H1 (cell line): ENCODE results near the gene PSKH1. TPM values are rescaled to one million over a fixed set of nuclear protein-coding genes. Genes with fewer than 3 reads are reported as not detected.

ENCODE experiments used
- CTCF ChIA-PET: fragments of 300-600 bp; sonication (Branson Sonifier 250); formaldehyde crosslinking; loops from one replicate; lab custom pipeline; 2021; ENCODE audit not compliant: partially characterized antibody; lab: Charles Lee
- POLR2A ChIA-PET: fragments of 300-600 bp; sonication (Branson Sonifier 250); formaldehyde crosslinking; loops from one replicate; lab custom pipeline; 2021; ENCODE audit warnings: inconsistent platforms; ENCODE audit not compliant: partially characterized antibody; lab: Charles Lee
- DNase-seq, 2 experiments: peaks; one replicate each; pipeline versions ENCODE4 v3.0.0 to v3.0.0-alpha.2; 2010 to 2022; ENCODE audit warnings: low spot score in 2 of 2, low read depth in 1 of 2, mixed read lengths in 1 of 2
- FAIRE-seq: peaks from 2 replicates; lab custom pipeline; 2011; peaks lifted over from hg19 to GRCh38; lab: Jason Lieb, UNC
- H2AFZ ChIP-seq: 2 replicates; pipeline ENCODE4 v1.8.1; 2012; ENCODE audit warnings: low read length, inconsistent platforms
- H2AK5ac ChIP-seq: 2 replicates; pipeline ENCODE4 v1.6.1; 2013; ENCODE audit warnings: low read depth, low read length
- H2BK120ac ChIP-seq: replicated peaks from 2 replicates; pipeline ENCODE3; 2013; ENCODE audit warnings: low read depth, low read length, inconsistent platforms
- H2BK12ac ChIP-seq: 2 replicates; pipeline ENCODE4 v1.6.1; 2013; ENCODE audit warnings: low read depth, low read length
- H2BK15ac ChIP-seq: 2 replicates; pipeline ENCODE4 v1.6.1; 2013; ENCODE audit warnings: low read length
- H2BK20ac ChIP-seq: 2 replicates; pipeline ENCODE4 v1.6.1; 2013; ENCODE audit warnings: low read length
- H2BK5ac ChIP-seq: 2 replicates; pipeline ENCODE4 v1.6.1; 2013; ENCODE audit warnings: low read depth, low read length
- H3K14ac ChIP-seq: 2 replicates; pipeline ENCODE4 v1.6.1; 2013; ENCODE audit warnings: inconsistent platforms; ENCODE audit not compliant: insufficient read length
- H3K18ac ChIP-seq: 2 replicates; pipeline ENCODE4 v1.6.1; 2013; ENCODE audit warnings: low read length; ENCODE audit errors: extremely low read depth
- H3K23ac ChIP-seq: 2 replicates; pipeline ENCODE4 v1.6.1; 2013; ENCODE audit warnings: inconsistent platforms; ENCODE audit not compliant: insufficient read length
- H3K23me2 ChIP-seq: 2 replicates; pipeline ENCODE4 v1.6.1; 2013; ENCODE audit warnings: low read depth, low read length
- H3K27ac ChIP-seq: 2 replicates; pipeline ENCODE4 v1.6.1; 2011; ENCODE audit warnings: low read depth, low read length, inconsistent platforms
- H3K27me3 ChIP-seq, 4 experiments: replicated peaks in 1 of 4; 1 replicate in 1 of 4; 2 replicates in 3 of 4; pipeline versions ENCODE4 v1.6.1 to v1.8.1; 2011 to 2013; ENCODE audit warnings: low read length in 3 of 4, mild to moderate bottlenecking in 3 of 4, inconsistent platforms in 2 of 4, mixed read lengths in 2 of 4, moderate library complexity in 1 of 4; ENCODE audit not compliant: control insufficient read depth in 3 of 4, insufficient read depth in 3 of 4; ENCODE audit errors: extremely low read depth in 1 of 4
- H3K36me3 ChIP-seq, 4 experiments: 2 replicates each; pipeline versions ENCODE4 v1.6.1 to v1.8.1; 2011 to 2013; ENCODE audit warnings: mild to moderate bottlenecking in 4 of 4, low read length in 3 of 4, moderate library complexity in 2 of 4, control low read depth in 1 of 4, inconsistent platforms in 1 of 4; ENCODE audit not compliant: insufficient read depth in 4 of 4, control insufficient read depth in 2 of 4
- H3K4ac ChIP-seq: replicated peaks from 2 replicates; pipeline ENCODE3; 2013; ENCODE audit warnings: low read length, low read depth, mixed read lengths, inconsistent platforms; ENCODE audit not compliant: insufficient read length
- H3K4me1 ChIP-seq, 4 experiments: replicated peaks in 1 of 4; 1 replicate in 1 of 4; 2 replicates in 3 of 4; pipeline versions ENCODE4 v1.6.1 to v1.8.1; 2011 to 2013; ENCODE audit warnings: low read length in 3 of 4, inconsistent platforms in 2 of 4, mixed read lengths in 1 of 4; ENCODE audit not compliant: insufficient read depth in 4 of 4, control insufficient read depth in 3 of 4
- H3K4me2 ChIP-seq, 2 experiments: 2 replicates each; pipeline versions ENCODE4 v1.6.1 to v1.8.1; 2011 to 2013; ENCODE audit warnings: low read depth in 2 of 2, low read length in 2 of 2, control low read depth in 1 of 2, inconsistent platforms in 1 of 2, mild to moderate bottlenecking in 1 of 2; ENCODE audit not compliant: insufficient read depth in 1 of 2
- H3K4me3 ChIP-seq, 4 experiments: fragments of 200-600, 300-600 bp in 1 of 4; sonication (generic), shearing (Covaris generic), sonication (Bioruptor Twin) in 1 of 4; 2 replicates each; pipeline versions ENCODE4 v1.5.1 to v1.8.1; 2011 to 2016; ENCODE audit warnings: low read length in 4 of 4, low read depth in 3 of 4, control low read depth in 2 of 4, inconsistent platforms in 2 of 4, mild to moderate bottlenecking in 2 of 4, mixed read lengths in 1 of 4, moderate library complexity in 1 of 4; ENCODE audit not compliant: insufficient read depth in 2 of 4; ENCODE audit errors: extremely low read depth in 1 of 4
- H3K56ac ChIP-seq: replicated peaks from 2 replicates; pipeline ENCODE3; 2013; ENCODE audit warnings: low read depth, mild to moderate bottlenecking, mixed read lengths, low read length, inconsistent platforms; ENCODE audit not compliant: insufficient read length
- H3K79me1 ChIP-seq: 2 replicates; pipeline ENCODE4 v1.6.1; 2013; ENCODE audit warnings: low read depth, low read length, control low read depth
- H3K79me2 ChIP-seq, 2 experiments: 2 replicates each; pipeline versions ENCODE4 v1.6.1 to v1.8.1; 2012 to 2013; ENCODE audit warnings: low read length in 2 of 2, mild to moderate bottlenecking in 2 of 2, inconsistent platforms in 1 of 2; ENCODE audit not compliant: insufficient read depth in 2 of 2, control insufficient read depth in 1 of 2
- H3K9ac ChIP-seq, 4 experiments: replicated peaks in 1 of 4; 1 replicate in 1 of 4; 2 replicates in 3 of 4; pipeline versions ENCODE4 v1.6.1 to v1.8.1; 2011 to 2013; ENCODE audit warnings: low read depth in 3 of 4, low read length in 3 of 4, control low read depth in 2 of 4, mild to moderate bottlenecking in 2 of 4, moderate library complexity in 2 of 4, inconsistent platforms in 1 of 4; ENCODE audit errors: extremely low read depth in 1 of 4
- H3K9me3 ChIP-seq, 2 experiments: 2 replicates each; pipeline versions ENCODE4 v1.6.1 to v1.8.1; 2012 to 2013; ENCODE audit warnings: mild to moderate bottlenecking in 2 of 2, moderate library complexity in 2 of 2, control low read depth in 1 of 2, inconsistent platforms in 1 of 2, low read depth in 1 of 2, low read length in 1 of 2, mixed read lengths in 1 of 2; ENCODE audit not compliant: insufficient read depth in 2 of 2
- H4K20me1 ChIP-seq, 2 experiments: replicated peaks in 1 of 2; 2 replicates each; pipeline versions ENCODE3 to v1.8.1; 2011 to 2013; ENCODE audit warnings: inconsistent platforms in 2 of 2, low read length in 2 of 2, mild to moderate bottlenecking in 1 of 2; ENCODE audit not compliant: insufficient read depth in 2 of 2, control insufficient read depth in 1 of 2
- H4K5ac ChIP-seq: 2 replicates; pipeline ENCODE4 v1.6.1; 2013; ENCODE audit warnings: low read length, low read depth, mixed read lengths, inconsistent platforms; ENCODE audit not compliant: insufficient read length
- H4K8ac ChIP-seq: 2 replicates; pipeline ENCODE4 v1.8.0; 2013; ENCODE audit warnings: mild to moderate bottlenecking, moderate library complexity, low read length, inconsistent platforms; ENCODE audit not compliant: insufficient read depth; ENCODE audit errors: extremely low read depth
- H4K91ac ChIP-seq: replicated peaks from 2 replicates; pipeline ENCODE3; 2013; ENCODE audit warnings: low read length, mixed read lengths, inconsistent platforms; ENCODE audit not compliant: insufficient read length
- BCL11A ChIP-seq, 2 experiments: IDR thresholded peaks; one replicate each; pipeline ENCODE4 v1.6.1; 2011; ENCODE audit warnings: low read depth in 2 of 2, low read length in 2 of 2, mild to moderate bottlenecking in 2 of 2
- BRCA1 ChIP-seq: IDR thresholded peaks from 2 replicates; pipeline ENCODE4 v1.6.1; 2012; ENCODE audit warnings: low read depth, low read length, improper control_type of control experiment
- RBBP5 ChIP-seq: IDR thresholded peaks from 2 replicates; pipeline ENCODE4 v1.7.1; 2012; ENCODE audit warnings: low read depth, mild to moderate bottlenecking, inconsistent platforms, low read length, moderate library complexity, borderline replicate concordance
- SRF ChIP-seq: IDR thresholded peaks from 2 replicates; pipeline ENCODE4 v1.6.1; 2011; ENCODE audit warnings: mild to moderate bottlenecking, low read depth, low read length, moderate library complexity
- TAF1 ChIP-seq: IDR thresholded peaks from 2 replicates; pipeline ENCODE4 v1.6.1; 2011; ENCODE audit warnings: mild to moderate bottlenecking, low read depth, low read length
- ZNF274 ChIP-seq: IDR thresholded peaks from 2 replicates; pipeline ENCODE4 v1.7.0; 2012; ENCODE audit warnings: low read length, borderline replicate concordance; ENCODE audit errors: extremely low read depth
- WGBS, 2 experiments: shearing (Covaris generic) in 1 of 2; methylation state at CpG; one replicate each; pipeline versions ENCODE4 v1.1.6 to v1.1.7; 2013 to 2015; ENCODE audit warnings: low lambda C conversion rate in 2 of 2, mixed read lengths in 2 of 2, inconsistent platforms in 1 of 2, low coverage in 1 of 2, missing lambda C conversion rate in 1 of 2; ENCODE audit not compliant: insufficient replicate concordance in 2 of 2, insufficient coverage in 1 of 2, insufficient read length in 1 of 2; ENCODE audit errors: extremely low coverage in 1 of 2, missing lambda C conversion rate in 1 of 2; 5-methylcytosine and 5-hydroxymethylcytosine counted together
- polyA plus RNA-seq, 7 experiments: library from polyadenylated mRNA; depleted of rRNA in 3 of 7; stranded (reverse) in 5 of 7; unstranded in 2 of 7; fragments of >200 nt in 5 of 7; fragments of 200-250 nt in 2 of 7; gene quantifications; 1 replicate in 5 of 7; 2 replicates in 1 of 7; 4 replicates in 1 of 7; pipeline versions ENCODE4 v1.2.1 to v1.2.3, GENCODE V29; 2011 to 2013; ENCODE audit warnings: missing spikeins in 2 of 7, mixed read lengths in 2 of 7
- total RNA-seq: library from RNA; stranded (reverse); fragmentation: NEBNext Ultra II Directional; extraction: Animal tissue kit (Norgen Biotek cat#: 25700); gene quantifications from 2 replicates; pipeline ENCODE4 v1.2.1, GENCODE V29; 2021

The PSKH1 gene
- total and polyA plus RNA-seq, 2 of the 8 experiments (the other 6 are each of a cell fraction or from before 2014, with no cell fraction given), result 24.8 to 51.0 TPM

DNA sequence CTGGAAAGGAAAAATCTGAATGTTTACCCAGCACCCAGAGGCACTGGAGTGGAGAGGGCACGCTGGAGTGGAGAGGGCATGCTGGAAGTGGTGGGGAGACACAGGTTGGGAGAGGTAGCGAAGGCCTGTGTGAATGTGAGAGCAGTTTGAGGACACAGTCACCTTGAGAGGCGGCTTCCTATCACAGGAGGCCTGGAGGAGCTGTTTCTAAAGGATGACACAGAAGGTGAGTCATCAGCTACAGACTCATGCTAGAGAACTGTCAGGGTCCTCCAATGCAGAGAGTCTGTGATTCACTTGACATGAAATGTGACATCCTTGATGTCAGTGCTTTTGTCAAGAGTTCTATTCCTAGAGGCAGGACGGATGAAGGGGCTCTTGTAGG is 24.8 kb downstream of the PSKH1 start:
- H3K27ac ChIP-seq, result no peak overlapping the region
- CTCF ChIA-PET, result interaction anchor here (0.6 to 8.9 kb wide), 6 partner anchors 9 to 102 kb away, joined by 3 to 58 read pairs (median 7); partner anchors contain the start of genes CTRL and NRN1L
- H4K8ac ChIP-seq, result no peak overlapping the region

More for the DNA sequence above, 24.8 kb downstream of the PSKH1 start:
- no peak overlapping the region for H2AFZ ChIP-seq
- H3K4me1 ChIP-seq, result peaks cover 0 to 10% (median 4%) of the 10 kb centered on the region in 4 experiments; a peak in 6 of 7 replicates
- no peak overlapping the region for H2BK120ac ChIP-seq
- H4K5ac ChIP-seq, result no peak overlapping the region
- no peaks in the 10 kb centered on the region; a peak in 1 of 4 replicates for H3K79me2 ChIP-seq
- H2BK15ac ChIP-seq, result no peak overlapping the region
- no peak overlapping the region for H3K4me3 ChIP-seq
- no peaks in the 10 kb centered on the region for H3K23me2 ChIP-seq
- peaks cover 8 to 12% of the 10 kb centered on the region in 2 experiments for H4K20me1 ChIP-seq
- no peak overlapping the region for H2BK20ac ChIP-seq
- TF ChIP-seq BCL11A (IDR thresholded peaks at IDR 0.05; ENCODE audit: low read depth in 2 of 2, low read length in 2 of 2) (no peak), BRCA1 (no peak), RBBP5 (no peak), ZNF274 (no peak), SRF (no peak), TAF1 (no peak)
- no peak overlapping the region for H3K14ac ChIP-seq
- H2BK5ac ChIP-seq, result no peak overlapping the region
- 87% methylated on average over 4 of the region's 4 CpGs; no CpG with 5 or more reads in 1 of the 2 experiments for WGBS, 2 experiments
- H3K4ac ChIP-seq, result no peak overlapping the region
- FAIRE-seq (no peak), DNase-seq (no peak)
- H3K36me3 ChIP-seq, result no peaks in the 10 kb centered on the region; a peak in 1 of 8 replicates
- H4K91ac ChIP-seq, result no peak overlapping the region
- no peak overlapping the region for H3K56ac ChIP-seq
- POLR2A ChIA-PET, result interaction anchor here (1.4 kb wide), 1 partner anchor 11 kb away, joined by 4 read pairs; no protein-coding TSS in a partner anchor
- no peak overlapping the region for H3K18ac ChIP-seq
- no peak overlapping the region for H2AK5ac ChIP-seq
- H3K79me1 ChIP-seq, result peaks cover 10% of the 10 kb centered on the region
- H3K27me3 ChIP-seq, result no peaks in the 10 kb centered on the region
- no peak overlapping the region for H2BK12ac ChIP-seq
- no peak overlapping the region for H3K4me2 ChIP-seq
- H3K9ac ChIP-seq, result no peak overlapping the region
- no peak overlapping the region for H3K23ac ChIP-seq
- no peaks in the 10 kb centered on the region for H3K9me3 ChIP-seq
